SK-N-MC (cell line): ENCODE data around the gene CXADR.
"Not testable (repeated sequence)": the region's sequence is repeated elsewhere in the genome, so short reads cannot be mapped to it uniquely, and the experiment has no call there.

ENCODE experiments used
- EZH2 ChIP-seq: fragments of 200-600 bp; sonication (generic); IDR thresholded peaks from one replicate; pipeline ENCODE4 v1.6.1; 2017; ENCODE audit warnings: antibody characterized with exemption
- FOXP2 ChIP-seq: optimal IDR thresholded peaks from 2 replicates; pipeline ENCODE3; 2011; ENCODE audit warnings: mild to moderate bottlenecking, moderate library complexity; ENCODE audit not compliant: insufficient read depth; ENCODE audit errors: extremely low read length, control extremely low read depth
- POLR2AphosphoS5 ChIP-seq: IDR thresholded peaks from 2 replicates; pipeline ENCODE4 v1.6.1; 2012; ENCODE audit warnings: mild to moderate bottlenecking, low read depth, low read length, borderline replicate concordance

GRCh38 chr21:17478156-17478555 lies 34.7 kb upstream of the CXADR start:
- TF ChIP-seq EZH2, POLR2AphosphoS5, FOXP2: not testable (repeated sequence)
